ENCODE data around the gene ATPAF1. TPM values are rescaled to one million over a fixed set of nuclear protein-coding genes. Genes with fewer than 3 reads are reported as not detected.

Gene ATPAF1
- total RNA-seq, 1 experiment from 2014 or later: 39.0 TPM

- DNase-seq (ENCODE audit: low read depth, low spot score): no peak
- CTCF ChIA-PET: no interaction called here
- intact Hi-C loops (cut with micrococcal nuclease; ENCODE audit: unreplicated experiment) (loop anchor here (2.0 kb wide), 1 partner anchor 102 kb away; no protein-coding TSS in a partner anchor), in situ Hi-C loops (cut with HindIII; ENCODE audit: low pct_unique_long_range_greater_than_20kb, low sequenced_read_pairs) (no loop called here)
- H3K27me3 ChIP-seq (ENCODE audit: control insufficient read depth, insufficient read depth, low read length): no peaks in the 10 kb centered on the region
- POLR2A ChIA-PET: no interaction called here
- peaks cover 7% of the 10 kb centered on the region; the same call in 1 of the 2 replicates for H3K4me1 ChIP-seq (ENCODE audit: control insufficient read depth, insufficient read depth, low read length)
- no peak overlapping the region for H3K4me3 ChIP-seq (ENCODE audit: low read depth in 2 of 2, low read length in 2 of 2)
- no peak for TF ChIP-seq TCF7L2 (IDR thresholded peaks at IDR 0.05; ENCODE audit: low read depth, low read length)
- TF ChIP-seq REST (IDR thresholded peaks at IDR 0.05; ENCODE audit: insufficient read depth in 1 of 2, low read depth in 2 of 2, low read length in 1 of 2): no peak
- TF ChIP-seq CTCF (IDR thresholded peaks at IDR 0.05): no peak; the same call in 1 of the 2 replicates
- TF ChIP-seq POLR2AphosphoS5 (IDR thresholded peaks at IDR 0.05; ENCODE audit: low read depth, low read length): no peak
- TF ChIP-seq SIN3A (IDR thresholded peaks at IDR 0.05; ENCODE audit: borderline replicate concordance, insufficient read depth, low read depth, low read length): no peak
- no TSS peak for BruUV-seq (replicated peaks)
- H3K36me3 ChIP-seq (ENCODE audit: control insufficient read depth, insufficient read depth, low read length): no peaks in the 10 kb centered on the region
- H3K9me3 ChIP-seq (ENCODE audit: control insufficient read depth, insufficient read depth, low read depth, low read length): no peaks in the 10 kb centered on the region
- peak; percentile 64 for ATAC-seq
- no peak overlapping the region for H3K27ac ChIP-seq (ENCODE audit: low read length)
Observed at GRCh38 chr1:46622344-46622743, 45.8 kb downstream of the ATPAF1 start.

- ChIA-PET POLR2A (no interaction called here), CTCF (no interaction called here)
- DNase-seq (ENCODE audit: low read depth, low spot score): no peak
- peaks cover 7% of the 10 kb centered on the region; the same call in 1 of the 2 replicates for H3K4me1 ChIP-seq (ENCODE audit: control insufficient read depth, insufficient read depth, low read length)
- in situ Hi-C loops (cut with HindIII; ENCODE audit: low pct_unique_long_range_greater_than_20kb, low sequenced_read_pairs): no loop called here
- intact Hi-C loops (cut with micrococcal nuclease; ENCODE audit: unreplicated experiment): loop anchor here (2.0 kb wide), 1 partner anchor 103 kb away; no protein-coding TSS in a partner anchor
- H3K27me3 ChIP-seq (ENCODE audit: control insufficient read depth, insufficient read depth, low read length): no peaks in the 10 kb centered on the region
- no peak for ATAC-seq
- no peak overlapping the region for H3K27ac ChIP-seq (ENCODE audit: low read length)
- no peak for TF ChIP-seq CTCF (IDR thresholded peaks at IDR 0.05)
- TF ChIP-seq SIN3A (IDR thresholded peaks at IDR 0.05; ENCODE audit: borderline replicate concordance, insufficient read depth, low read depth, low read length): no peak
- no peak for TF ChIP-seq TCF7L2 (IDR thresholded peaks at IDR 0.05; ENCODE audit: low read depth, low read length)
- TF ChIP-seq POLR2AphosphoS5 (IDR thresholded peaks at IDR 0.05; ENCODE audit: low read depth, low read length): no peak
- no peaks in the 10 kb centered on the region for H3K9me3 ChIP-seq (ENCODE audit: control insufficient read depth, insufficient read depth, low read depth, low read length)
- H3K36me3 ChIP-seq (ENCODE audit: control insufficient read depth, insufficient read depth, low read length): no peaks in the 10 kb centered on the region
- H3K4me3 ChIP-seq (ENCODE audit: low read depth in 2 of 2, low read length in 2 of 2): no peak overlapping the region
- no TSS peak for BruUV-seq (replicated peaks)
Observed at GRCh38 chr1:46621930-46622329, 46.2 kb downstream of the ATPAF1 start.

Measured in Panc1 (cell line).